A673 (cell line): Measurements from ENCODE around the gene LYPLAL1. TPM values are rescaled to one million over a fixed set of nuclear protein-coding genes. Genes with fewer than 3 reads are reported as not detected.

Experiments used
- Bru-seq: library from RNA; stranded (reverse); fragments of 400-500 nt; gene quantifications from one replicate; lab custom pipeline; 2021; lab: Mats Ljungman, UMichigan
- BruChase-seq, 2 experiments: library from RNA; stranded (reverse); fragments of 400-500 nt; gene quantifications; one replicate each; lab custom pipeline; 2021; lab: Mats Ljungman, UMichigan
- BruUV-seq: library from RNA; stranded (reverse); fragments of 400-500 nt; replicated peaks from 2 replicates; lab custom pipeline; 2021; lab: Mats Ljungman, UMichigan
- CTCF ChIA-PET: fragments of 300-600 bp; sonication (Branson Sonifier 250); formaldehyde crosslinking; loops from one replicate; lab custom pipeline; 2022; ENCODE audit warnings: antibody characterized with exemption; lab: Charles Lee
- POLR2A ChIA-PET: fragments of 300-600 bp; sonication (Branson Sonifier 250); formaldehyde crosslinking; loops from one replicate; lab custom pipeline; 2022; ENCODE audit warnings: antibody characterized with exemption; ENCODE audit not compliant: low non-redundant PET; lab: Charles Lee
- DNase-seq: peaks from one replicate; pipeline ENCODE4 v3.0.0-alpha.2; 2015; ENCODE audit warnings: low spot score
- H3K27ac ChIP-seq: fragments of 200-600 bp; sonication (generic); 2 replicates; pipeline ENCODE4 v1.5.1; 2016; ENCODE audit warnings: mixed run types, low read depth, mild to moderate bottlenecking, mixed read lengths, antibody characterized with exemption, low read length; ENCODE audit not compliant: poor library complexity, severe bottlenecking
- H3K27me3 ChIP-seq: fragments of 200-600 bp; sonication (generic); replicated peaks from 2 replicates; pipeline ENCODE4 v1.6.1; 2017; ENCODE audit warnings: mixed run types, low read depth, mild to moderate bottlenecking, mixed read lengths, antibody characterized with exemption, low read length; ENCODE audit not compliant: insufficient read depth, poor library complexity
- H3K36me3 ChIP-seq: fragments of 200-600 bp; sonication (generic); 2 replicates; pipeline ENCODE4 v1.6.1; 2016; ENCODE audit warnings: mixed run types, mild to moderate bottlenecking, mixed read lengths, antibody characterized with exemption, low read length; ENCODE audit not compliant: insufficient read depth, poor library complexity, severe bottlenecking
- H3K4me1 ChIP-seq: fragments of 200-600 bp; sonication (generic); 2 replicates; pipeline ENCODE4 v1.6.1; 2017; ENCODE audit warnings: mixed run types, mild to moderate bottlenecking, mixed read lengths, antibody characterized with exemption, low read length; ENCODE audit not compliant: insufficient read depth, poor library complexity, severe bottlenecking
- H3K4me3 ChIP-seq: fragments of 200-600 bp; sonication (generic); 2 replicates; pipeline ENCODE4 v1.5.1; 2016; ENCODE audit warnings: low read depth, mixed run types, mild to moderate bottlenecking, mixed read lengths, low read length; ENCODE audit not compliant: poor library complexity, severe bottlenecking
- H3K9me3 ChIP-seq: fragments of 200-600 bp; sonication (generic); 2 replicates; pipeline ENCODE4 v1.6.1; 2016; ENCODE audit warnings: mixed run types, low read depth, mild to moderate bottlenecking, mixed read lengths, antibody characterized with exemption, low read length; ENCODE audit not compliant: poor library complexity, severe bottlenecking
- CTCF ChIP-seq: fragments of 300-800, 200-600 bp; sonication (generic); conservative IDR thresholded peaks from 2 replicates; pipeline ENCODE4 v1.5.1; 2017; ENCODE audit warnings: low read depth, mild to moderate bottlenecking, antibody characterized with exemption, low read length, moderate library complexity, mixed read lengths
- EZH2 ChIP-seq: fragments of 200-600 bp; sonication (generic); IDR thresholded peaks from 2 replicates; pipeline ENCODE4 v1.6.1; 2017; ENCODE audit warnings: borderline replicate concordance, low read depth, mild to moderate bottlenecking, mixed read lengths, antibody characterized with exemption, low read length; ENCODE audit not compliant: poor library complexity, severe bottlenecking
- intact Hi-C: fragments of 100-400 bp; cut with micrococcal nuclease; formaldehyde crosslinking; loops from one replicate; pipeline ENCODE4 v1.10.0; 2022; ENCODE audit not compliant: unreplicated experiment
- long read RNA-seq: library from polyadenylated mRNA; stranded (forward); transcript quantifications from one replicate; pipeline ENCODE4 v2.0.0, GENCODE V29; 2022
- total RNA-seq: library from RNA; stranded (reverse); gene quantifications from 2 replicates; pipeline ENCODE4 v1.2.3, GENCODE V29; 2021

The LYPLAL1 gene
- total RNA-seq, result 15.3 and 17.2 TPM in 2 replicates
- Bru-seq, nascent RNA, result percentile 79 among the genes with signal in this experiment
- percentile 83 among the genes with signal in this experiment for BruChase-seq, experiment 1, labeled RNA remaining after a 2-hour chase
- percentile 56 among the genes with signal in this experiment for BruChase-seq, experiment 2, labeled RNA remaining after a 6-hour chase
- long read RNA-seq, transcript LYPLAL1-202 (5 exons, 1,898 nt), result major isoform, 8 of 28 reads
- long read RNA-seq, transcript LYPLAL1-203 (4 exons, 1,703 nt), result major isoform, 8 of 28 reads
- long read RNA-seq, partial matches to known transcripts, result 0 of 28 reads
- long read RNA-seq, other reads (novel, unspliced or antisense), result 4 of 28 reads

DNA sequence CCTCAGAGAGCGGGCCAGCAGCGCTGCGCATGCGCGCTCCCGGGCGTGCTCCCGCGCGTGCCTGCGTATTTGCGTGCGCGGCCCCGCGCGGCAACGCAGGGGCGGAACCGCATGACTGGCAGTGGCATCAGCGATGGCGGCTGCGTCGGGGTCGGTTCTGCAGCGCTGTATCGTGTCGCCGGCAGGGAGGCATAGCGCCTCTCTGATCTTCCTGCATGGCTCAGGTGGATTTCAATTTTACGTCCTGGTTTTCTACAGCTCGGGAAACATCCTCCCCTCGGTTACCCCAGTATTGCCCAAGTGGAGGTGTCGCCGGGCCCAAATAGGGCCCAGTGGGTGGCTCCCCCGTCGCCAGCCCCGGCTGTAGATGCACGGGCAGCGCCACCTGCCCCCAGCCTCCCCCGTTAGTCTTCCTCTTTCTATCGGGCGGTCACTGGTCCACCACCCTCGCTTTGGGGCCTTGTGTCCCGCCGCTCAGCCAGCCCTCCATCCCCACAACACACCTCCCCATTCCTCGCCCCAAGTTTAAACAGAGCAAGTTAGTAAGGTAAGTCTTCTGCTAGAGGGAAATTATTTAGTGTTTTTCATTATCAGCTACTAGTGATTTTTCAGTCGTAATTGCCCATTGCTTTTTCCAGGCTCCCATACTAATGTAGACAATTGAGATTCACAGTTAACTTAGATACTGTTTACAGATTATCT is at the start of gene LYPLAL1:
Gene LYPLAL1, plus strand, starts transcription at position 121 of the 702 bp plus-strand sequence. Its CDS starts 13 bp downstream, at position 134.
- peaks cover 8% of the 10 kb centered on the region for H3K4me1 ChIP-seq
- H3K36me3 ChIP-seq, result no peaks in the 10 kb centered on the region
- ChIA-PET CTCF (no interaction called here), POLR2A (interaction anchor here (0.6 kb wide), 1 partner anchor 62 kb away, joined by 3 read pairs; no protein-coding TSS in a partner anchor)
- H3K27ac ChIP-seq, result peak within 1 kb of the TSS; percentile 78
- H3K9me3 ChIP-seq, result no peaks in the 10 kb centered on the region
- DNase-seq, result peak; percentile 93
- no peaks in the 10 kb centered on the region for H3K27me3 ChIP-seq
- BruUV-seq, result TSS peak; percentile 64
- peak within 1 kb of the TSS; percentile 71 for H3K4me3 ChIP-seq
- intact Hi-C loops, result no loop called here
- peak; percentile 27 for TF ChIP-seq CTCF
- TF ChIP-seq EZH2, result no peak

- H3K4me1 ChIP-seq, result peaks cover 30% of the 10 kb centered on the region
- no peaks in the 10 kb centered on the region for H3K27me3 ChIP-seq
- intact Hi-C loops, result no loop called here
- ChIA-PET CTCF (no interaction called here), POLR2A (interaction anchor here (0.6 kb wide), 1 partner anchor 537 kb away, joined by 3 read pairs; no protein-coding TSS in a partner anchor)
- TF ChIP-seq CTCF (no peak), EZH2 (no peak)
- no peak overlapping the region for H3K27ac ChIP-seq
- no peaks in the 10 kb centered on the region for H3K36me3 ChIP-seq
- no peaks in the 10 kb centered on the region for H3K9me3 ChIP-seq
- no peak overlapping the region for H3K4me3 ChIP-seq
- no TSS peak for BruUV-seq
- no peak for DNase-seq
These were observed 49.5 kb upstream of the LYPLAL1 start for GRCh38 chr1:219124163-219124562.

DNA sequence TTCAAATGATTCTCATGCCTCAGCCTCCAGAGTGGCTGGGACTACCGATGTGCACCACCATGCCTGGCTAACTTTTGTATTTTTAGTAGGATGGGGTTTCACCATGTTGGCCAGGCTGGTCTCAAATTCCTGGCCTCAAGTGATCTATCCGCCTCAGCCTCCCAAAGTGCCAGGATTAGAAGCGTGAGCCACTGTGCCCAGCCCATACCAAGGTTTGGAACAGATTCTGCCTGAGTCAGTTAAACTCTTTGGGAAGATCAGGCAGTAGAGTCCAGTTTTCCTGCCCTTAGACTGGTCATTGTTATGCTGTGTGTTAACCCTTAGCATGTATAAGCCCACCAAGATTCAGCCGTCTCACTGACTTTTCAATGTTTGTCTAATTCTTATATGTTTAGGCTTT is 48.3 kb upstream of the LYPLAL1 start:
- Histone ChIP-seq H3K9me3 (no peaks in the 10 kb centered on the region), H3K4me1 (peaks cover 20% of the 10 kb centered on the region), H3K27ac (no peak overlapping the region), H3K27me3 (no peaks in the 10 kb centered on the region), H3K4me3 (no peak overlapping the region), H3K36me3 (no peaks in the 10 kb centered on the region)
- DNase-seq, result no peak
- ChIA-PET POLR2A (no interaction called here), CTCF (no interaction called here)
- TF ChIP-seq EZH2 (no peak), CTCF (no peak)
- no TSS peak for BruUV-seq
- intact Hi-C loops, result no loop called here
